HG02973 (cell line): ENCODE data around the gene TMEM150C.

Experiments used
- ATAC-seq: cut with Tn5 transposase; IDR thresholded peaks from one replicate; pipeline ENCODE4 v1.9.1; 2021; ENCODE audit warnings: moderate library complexity; ENCODE audit not compliant: unreplicated experiment

Gene TMEM150C

DNA sequence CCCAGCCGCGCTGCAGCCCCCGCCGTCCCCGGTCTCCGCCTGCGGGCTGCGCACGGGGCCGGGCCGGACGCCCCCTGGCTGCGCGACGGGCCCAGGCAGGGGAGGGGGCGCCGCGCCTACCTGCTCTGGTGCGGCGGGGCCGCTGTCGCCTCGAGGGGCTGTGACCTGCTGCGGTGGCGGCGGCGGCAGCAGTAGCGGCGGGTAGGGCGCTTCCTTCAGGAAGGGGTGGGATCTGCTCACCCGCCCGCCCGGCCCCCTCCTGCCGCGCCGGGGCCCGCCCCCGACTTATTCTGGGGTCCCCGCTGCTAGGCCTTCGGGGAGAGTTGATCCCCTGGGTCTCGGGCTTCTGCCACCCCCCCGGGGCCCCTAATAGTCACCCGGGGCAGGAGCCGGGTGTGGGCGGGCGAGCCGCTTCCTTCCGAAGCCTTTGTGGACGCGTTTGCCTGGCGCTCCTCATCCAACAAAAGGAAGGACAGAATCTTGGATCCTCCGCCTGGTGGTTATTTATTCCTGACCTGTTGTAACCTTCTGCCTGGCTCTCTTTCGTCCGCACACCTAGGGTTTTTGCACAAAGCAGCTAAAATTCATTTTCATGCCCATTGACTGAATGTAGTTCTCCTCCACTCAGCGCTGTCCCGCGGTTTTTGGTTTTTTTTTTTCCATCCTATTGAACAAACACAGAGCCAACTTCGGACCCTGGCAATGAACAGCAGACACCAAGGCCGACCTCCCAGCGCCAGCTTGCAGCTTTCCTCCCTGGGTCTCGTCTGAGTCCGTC, at the start of gene TMEM150C:
Gene TMEM150C (minus strand): TSS at position 203 of the 778 bp plus-strand sequence. CDS start 57,331 bp downstream, outside the sequence.
- ATAC-seq: no peak

DNA sequence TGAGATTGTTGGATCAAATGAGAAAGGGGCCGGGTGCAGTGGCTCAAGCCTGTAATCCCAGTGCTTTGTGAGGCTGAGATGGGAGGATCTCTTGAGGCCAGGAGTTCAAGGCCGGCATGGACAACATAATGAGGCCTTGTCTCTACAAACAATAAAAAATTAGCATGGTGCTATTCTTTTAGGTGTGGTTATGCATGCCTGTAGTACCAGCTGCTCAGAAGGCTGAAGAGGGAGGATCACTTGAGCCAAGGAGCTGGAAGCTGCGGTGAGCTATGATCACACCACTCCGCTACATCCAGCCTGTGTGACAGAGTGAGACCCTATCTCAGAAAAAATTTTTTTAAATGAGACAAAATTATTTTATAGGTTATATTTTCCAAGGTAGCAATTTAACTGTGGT, 49.7 kb upstream of the TMEM150C start:
- ATAC-seq: no peak

DNA sequence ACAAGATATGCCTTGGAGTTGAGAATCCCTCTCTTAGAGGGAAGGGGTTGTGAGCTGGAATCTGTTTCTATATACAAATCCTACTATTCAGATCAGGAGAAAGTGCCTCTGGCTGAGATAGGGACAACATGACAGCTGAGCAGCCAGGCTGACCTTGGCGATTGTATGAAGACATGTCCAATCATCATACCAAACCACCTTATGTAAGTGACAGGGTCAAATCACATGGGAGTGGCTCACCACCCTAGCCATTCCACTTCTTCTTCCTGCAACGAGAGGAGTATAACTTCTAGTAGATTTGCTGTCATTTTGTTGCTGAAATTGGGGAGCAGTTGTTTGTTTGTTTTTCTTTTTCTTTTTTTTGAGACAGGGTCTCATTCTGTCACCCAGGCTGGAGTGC, 48.3 kb upstream of the TMEM150C start:
- no peak for ATAC-seq

DNA sequence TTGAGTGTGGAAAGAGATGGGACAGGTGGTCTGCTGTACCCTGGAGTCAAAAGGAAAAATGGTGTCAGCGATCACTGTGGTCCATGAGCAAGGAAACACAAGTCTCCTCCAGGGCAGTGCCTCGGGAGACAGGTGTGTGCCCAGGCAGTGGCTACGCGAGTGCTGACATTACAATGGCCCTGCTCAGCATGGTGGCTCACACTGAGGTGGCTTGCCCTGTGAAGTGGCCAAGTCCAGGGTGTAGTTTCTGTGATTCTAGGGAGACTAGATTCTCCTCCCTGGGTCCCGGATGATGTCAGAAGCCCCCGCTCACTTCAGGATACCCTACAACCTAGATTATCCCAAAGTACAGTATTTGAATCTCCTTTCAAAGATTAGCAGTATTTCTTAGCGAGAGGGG, 44.8 kb upstream of the TMEM150C start:
- no peak for ATAC-seq

DNA sequence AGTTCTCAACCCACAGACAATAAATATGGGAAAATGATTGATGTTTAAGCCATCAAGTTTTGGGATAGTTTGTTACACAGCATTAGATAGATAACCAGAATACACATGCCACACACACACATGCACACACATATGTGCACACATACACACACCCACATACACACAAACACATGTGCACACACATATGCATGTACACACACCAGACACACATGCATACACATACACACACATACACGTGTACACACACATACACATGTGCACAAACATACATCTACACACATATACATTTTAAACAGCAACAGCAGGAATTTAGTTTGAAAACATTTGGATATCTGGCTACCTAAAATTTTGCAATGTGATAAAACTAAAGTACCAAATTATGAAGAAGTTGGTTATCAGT, 42.7 kb upstream of the TMEM150C start:
- ATAC-seq: no peak

DNA sequence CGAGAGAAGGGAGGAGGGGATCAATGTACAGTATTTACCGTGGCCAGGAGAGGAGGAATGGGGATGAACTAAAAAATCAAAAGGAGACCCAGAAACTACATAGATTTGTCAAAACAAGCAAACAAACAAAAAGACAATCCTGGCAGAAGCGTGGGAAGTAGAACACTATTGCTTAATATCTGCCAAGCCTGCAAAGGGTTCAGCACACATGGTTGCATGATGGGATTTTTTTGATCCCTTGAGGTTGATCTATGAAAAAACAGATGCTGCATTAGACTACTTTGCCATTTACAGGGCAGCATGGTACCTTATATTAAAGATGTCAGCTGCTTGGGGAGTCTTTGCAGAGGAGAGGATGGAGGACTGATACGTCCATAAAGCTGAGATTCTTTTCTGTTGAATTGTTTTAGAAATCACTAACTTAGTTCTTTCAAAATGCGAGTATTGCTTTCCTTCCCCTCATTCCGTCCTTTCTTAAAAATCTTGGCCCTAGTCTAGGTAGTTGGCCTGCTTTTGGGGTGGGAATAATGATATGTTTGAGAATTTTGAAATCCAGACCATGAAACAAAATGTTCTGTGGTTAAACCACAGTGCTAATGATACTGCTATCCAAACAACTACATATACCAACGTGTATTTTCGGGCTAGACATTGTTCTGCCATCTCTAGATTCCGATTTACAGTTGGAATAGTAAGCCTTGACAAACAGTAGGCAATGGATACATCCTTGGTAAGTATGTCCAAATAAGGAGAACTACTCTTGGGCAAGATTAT, 39.6 kb upstream of the TMEM150C start:
- no peak for ATAC-seq

DNA sequence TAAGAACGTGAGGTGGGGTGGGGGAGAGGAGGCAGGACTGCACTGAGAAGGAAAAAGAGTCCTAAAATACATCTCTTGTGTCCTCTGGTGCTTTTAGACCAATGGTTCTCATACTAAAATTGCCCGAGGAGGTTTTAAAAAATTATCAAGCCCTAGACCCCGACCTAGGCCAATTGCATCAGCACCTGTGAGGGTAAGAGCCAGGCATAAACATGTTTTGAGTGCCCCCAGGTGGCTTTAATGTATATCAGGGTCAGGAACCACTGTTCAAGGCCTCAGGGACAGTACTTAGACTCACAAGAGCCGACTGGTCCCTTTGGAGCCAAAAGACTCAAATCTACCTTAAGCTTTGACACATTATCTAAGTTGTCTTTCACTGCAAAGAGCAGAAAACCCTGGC, 37.5 kb upstream of the TMEM150C start:
- ATAC-seq: no peak

DNA sequence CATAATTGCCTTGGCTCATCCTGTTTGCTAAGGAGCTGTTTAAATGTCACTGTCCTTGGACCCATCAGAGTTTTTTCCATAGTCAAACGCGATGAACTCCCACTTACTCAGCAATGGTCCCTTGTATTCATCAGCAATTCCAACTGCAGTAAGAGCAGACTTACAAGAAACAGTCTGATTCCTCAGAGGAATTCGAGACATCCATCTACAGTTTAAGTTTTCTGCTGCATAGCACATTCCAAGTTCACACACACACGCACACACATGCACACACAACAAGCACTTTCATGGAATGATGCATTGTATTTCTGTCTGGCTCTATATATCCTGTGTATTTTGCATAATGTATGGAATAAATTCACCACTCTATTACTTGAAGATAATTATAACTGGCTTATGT, 32.7 kb upstream of the TMEM150C start:
- ATAC-seq: no peak

DNA sequence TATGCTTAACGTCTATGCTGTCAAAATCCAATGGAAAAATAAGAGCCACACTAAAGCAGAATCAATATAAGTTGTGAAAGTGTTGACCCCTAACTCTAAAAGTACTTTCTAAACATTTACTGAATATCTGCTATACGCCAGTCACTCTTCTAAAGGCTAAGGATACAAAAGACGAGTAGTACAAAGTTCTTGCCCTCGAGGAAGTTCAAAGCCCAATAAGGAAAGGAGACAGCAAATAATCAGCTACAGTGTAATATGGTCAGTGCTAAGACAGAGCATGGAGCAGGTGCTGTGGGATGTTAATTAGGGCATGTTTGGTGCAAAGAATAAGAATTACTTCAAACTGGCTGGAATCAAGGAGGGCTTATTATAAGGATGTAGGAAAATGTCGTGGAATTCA, 31.6 kb upstream of the TMEM150C start:
- ATAC-seq: no peak

DNA sequence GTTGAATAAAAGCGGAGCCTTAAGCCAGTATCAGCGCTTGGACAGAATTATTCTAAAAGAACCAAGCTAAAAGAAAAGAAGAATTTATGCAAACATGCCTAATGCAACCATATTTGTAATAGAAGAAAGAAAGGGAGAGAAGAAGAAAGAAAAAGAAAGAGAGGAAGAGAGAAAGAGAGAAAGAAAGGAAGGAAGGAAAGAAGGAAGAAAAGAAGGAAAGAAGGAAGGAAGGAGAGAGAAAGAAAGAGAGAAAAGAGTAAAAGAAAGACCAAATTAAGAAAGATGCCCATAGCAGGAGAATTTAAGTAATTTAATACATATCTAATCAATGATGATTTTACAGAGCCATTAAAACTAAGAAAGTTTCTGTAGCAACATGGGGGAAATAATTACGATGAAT, 30.9 kb upstream of the TMEM150C start:
- no peak for ATAC-seq

DNA sequence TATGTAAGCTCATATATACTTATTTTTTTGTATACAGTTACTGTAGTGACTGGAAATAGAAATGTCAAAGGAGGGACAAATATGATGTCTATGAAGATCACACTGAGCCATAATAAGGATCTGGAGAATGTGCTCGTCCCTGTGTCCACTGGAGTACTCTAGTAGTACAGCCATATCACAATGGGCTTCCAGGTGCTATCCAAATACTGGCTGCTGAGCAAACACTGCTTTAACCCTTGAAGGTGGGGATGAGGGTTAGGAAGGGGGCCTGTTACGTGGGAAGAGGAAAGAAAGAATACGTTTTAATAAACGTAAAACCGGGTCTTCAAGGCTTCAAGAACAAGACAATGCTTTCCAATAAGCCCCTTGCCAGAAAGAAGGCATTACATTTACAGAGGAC, 29.8 kb upstream of the TMEM150C start:
- ATAC-seq: no peak

DNA sequence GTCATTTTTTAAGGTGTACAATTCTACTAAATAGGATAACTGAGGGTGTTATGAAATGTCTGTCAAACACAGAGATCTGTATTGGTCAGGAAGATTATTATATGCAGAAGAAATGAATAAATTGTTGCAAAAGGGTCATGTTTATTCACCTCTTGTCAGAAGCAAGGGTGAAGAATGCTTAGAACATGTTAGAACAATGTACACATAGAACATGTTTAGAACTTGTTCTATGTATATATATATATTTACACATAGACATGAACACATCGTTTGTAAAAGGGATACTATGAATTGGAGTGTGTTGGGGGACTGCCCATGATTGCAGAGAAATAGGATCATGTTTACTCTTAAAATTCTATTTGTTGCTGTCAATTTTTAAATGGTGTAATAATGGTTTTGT, 28.0 kb upstream of the TMEM150C start:
- ATAC-seq: no peak

DNA sequence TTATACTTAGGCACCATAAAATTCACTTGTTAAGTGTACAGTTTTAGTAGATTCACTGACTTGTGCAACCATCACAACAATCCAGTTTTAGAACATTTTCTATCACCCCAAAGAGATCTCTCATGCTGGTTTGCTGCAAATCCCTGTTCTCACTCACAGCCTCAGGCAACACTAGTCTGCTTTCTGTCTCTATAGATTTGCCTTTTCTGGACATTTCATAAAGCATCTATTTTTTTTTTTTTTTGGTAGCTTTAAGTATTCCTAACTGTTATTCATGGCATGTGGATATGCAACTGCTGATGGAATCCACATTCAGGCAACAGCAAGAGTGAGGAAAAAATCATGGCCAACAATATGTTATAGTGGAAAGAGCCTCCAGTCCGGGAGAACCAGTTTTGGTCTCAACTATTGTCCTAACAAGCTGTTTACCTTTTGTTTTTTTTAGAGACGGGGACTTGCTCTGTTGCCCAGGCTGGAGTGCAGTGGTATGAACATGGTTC, 27.0 kb upstream of the TMEM150C start:
- no peak for ATAC-seq

DNA sequence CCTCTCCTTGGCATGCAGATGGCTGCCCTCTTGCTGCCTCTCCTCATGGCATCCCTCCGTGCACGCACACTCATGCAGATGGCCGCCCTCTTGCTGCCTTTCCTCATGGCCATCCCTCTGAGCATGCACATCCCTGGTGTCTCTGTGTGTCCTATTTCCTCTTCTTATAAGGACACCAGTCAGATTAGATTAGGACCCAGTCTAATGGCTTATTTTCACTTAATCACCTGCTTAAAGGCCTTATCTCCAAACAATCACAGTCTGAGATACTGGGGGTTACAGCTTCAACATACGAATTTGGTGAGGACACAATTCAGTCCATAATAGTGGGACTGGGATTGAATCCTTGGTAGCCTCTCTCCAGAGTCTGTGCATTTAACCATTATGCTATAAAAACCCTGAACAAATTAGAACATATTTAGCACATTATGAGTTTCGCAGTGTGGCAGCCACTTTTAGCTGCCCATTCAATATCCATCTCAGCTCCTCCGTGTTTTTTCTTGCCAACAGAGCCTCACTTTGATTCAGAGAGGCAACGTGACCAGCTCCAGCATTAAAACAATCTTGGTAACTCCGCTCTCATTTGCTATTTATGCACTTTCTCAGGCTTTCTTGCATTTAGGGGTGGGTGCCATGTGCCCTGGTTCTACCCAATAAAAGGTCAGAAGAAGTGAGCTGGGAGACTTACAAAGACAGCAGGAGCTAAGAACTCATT, 26.2 kb upstream of the TMEM150C start:
- no peak for ATAC-seq

DNA sequence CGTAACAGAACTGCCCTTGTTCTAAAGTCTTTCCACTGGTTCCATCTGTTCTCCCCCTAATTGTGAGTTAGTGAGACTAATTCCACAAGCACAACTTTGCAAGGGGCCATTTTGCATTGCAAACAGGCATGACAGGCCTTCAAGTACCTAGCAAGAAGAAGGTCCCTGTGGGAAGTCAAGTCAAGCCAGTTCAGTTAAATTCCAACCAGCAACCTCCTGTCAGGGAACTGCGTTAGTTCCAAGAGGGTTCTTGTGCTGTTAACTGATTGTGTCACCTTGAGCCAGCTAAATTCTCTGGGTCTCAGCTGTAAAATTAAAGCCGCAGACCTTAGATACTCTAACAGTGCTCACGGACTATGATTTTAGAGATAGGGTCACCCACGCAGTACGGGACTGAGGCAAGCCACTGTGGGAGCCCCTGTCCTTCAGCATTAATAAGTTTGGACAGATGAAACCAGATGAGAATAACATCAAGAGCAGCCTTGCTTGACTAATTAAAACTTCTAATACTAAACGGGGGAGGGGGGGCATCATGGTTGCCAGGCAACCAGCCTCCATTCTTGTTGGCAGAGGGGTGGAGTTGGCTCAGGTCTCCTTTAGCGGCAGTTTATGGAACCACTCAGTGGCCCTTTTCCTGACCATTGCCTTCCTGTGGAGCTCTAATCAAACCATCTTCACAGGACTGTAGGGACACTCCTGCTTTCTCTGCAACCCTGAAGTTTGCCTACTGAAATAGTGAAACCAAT, 24.1 kb upstream of the TMEM150C start:
- ATAC-seq: no peak

DNA sequence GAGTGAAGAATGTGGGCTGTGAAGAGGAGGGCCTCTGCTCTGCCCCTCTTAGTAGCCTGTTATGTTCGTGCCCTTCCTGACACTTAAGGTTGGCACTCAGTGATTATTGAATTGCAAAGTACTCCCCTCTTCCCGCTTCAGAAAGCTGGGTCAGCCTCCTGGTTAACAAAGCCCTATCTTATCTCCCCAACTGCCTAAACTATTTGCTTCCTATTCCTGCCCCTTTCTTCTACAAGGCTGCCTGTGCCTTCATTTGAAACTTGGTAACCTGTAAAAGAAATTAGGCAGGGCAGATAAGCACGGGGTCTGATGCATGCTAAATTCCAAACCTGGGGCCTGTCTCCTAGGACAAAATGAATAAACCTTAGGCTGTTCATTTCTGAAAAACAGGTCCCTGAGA, 23.1 kb upstream of the TMEM150C start:
- ATAC-seq: no peak

DNA sequence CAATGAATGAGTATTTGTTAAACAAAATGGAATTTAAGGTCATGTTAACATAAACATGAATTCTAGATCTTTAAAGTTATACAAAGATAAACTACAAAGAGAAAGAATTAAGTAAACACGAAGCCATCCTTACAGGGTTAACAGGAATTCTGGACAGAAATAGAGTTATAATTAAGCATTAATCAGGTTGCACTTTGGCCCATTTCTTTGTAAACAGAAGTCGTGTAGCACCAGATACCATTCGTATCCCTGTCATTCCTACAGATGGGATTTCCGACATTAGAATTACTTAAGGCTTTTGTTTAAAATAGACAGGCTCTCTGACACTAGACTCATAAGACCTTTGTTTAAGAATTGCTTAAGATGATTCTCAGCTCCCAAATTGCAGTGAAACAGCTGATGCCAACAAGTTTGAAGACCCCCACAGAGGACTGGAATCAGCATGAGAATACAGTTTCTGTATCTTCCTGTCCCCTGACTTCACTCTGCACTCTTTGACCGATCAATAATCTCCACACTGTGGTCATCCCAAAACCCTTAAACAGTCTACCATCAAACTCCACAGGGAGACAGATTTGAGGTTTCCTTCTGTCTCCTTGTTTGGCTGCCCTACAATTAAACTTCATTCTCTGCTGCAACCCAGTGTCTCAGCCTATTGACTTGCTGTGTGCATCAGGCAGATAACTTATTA, 22.3 kb upstream of the TMEM150C start:
- no peak for ATAC-seq

DNA sequence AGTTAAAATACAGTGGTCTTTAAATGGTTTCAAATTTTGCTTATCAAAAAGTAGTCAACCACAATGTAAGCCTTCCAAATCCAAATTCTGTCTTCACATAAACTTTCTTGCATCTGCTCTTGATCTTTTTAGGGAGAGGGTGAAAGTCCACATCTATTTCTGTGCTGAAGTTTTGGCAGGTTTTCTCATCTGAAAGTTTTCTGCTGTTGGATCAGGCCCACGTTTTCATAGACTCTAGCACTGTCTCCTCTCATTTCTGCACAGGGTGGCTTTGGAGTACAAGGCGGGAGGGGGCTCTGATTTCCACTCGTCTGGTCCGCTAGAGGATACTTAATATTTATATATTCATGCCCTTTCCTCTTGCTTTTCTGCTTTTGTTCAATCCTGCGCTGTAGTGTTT, 18.1 kb upstream of the TMEM150C start:
- ATAC-seq: no peak

DNA sequence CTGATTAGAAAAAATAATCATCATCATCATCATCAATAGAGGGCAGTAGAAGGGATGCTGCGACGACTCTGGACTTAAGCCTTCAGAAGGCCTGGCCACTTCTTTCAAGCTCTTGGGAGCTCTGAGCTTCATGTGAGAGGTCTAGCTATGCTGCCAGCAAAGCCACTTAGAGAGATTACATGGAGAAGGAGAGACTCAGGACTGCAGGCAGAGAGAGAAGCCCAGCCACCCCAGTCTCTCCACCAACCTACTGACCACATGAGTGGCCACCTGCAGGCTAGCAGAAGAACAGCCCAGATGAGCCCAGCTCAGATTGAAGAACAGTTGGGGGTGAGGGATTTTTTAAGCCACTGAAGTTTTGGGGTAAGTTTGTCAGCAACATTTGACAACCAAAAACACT, 17.1 kb upstream of the TMEM150C start:
- no peak for ATAC-seq

DNA sequence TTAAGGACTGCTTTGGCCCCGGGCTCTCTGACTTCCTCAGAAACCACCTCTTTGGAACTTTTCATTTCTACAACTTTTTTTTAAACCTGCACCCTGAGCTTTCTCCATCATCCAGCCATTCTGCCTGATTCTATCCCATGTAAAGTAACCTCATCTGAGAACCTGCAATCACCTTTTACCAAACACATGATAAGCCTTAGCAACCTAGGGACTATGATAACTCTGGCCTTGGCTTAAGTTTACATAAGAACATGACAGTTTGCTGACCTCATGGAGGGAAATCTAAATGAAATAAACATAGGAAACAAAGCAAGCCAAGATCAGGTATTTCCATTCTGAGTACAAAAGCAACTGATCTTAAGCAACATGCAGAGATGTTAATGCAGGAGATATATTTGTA, 15.7 kb upstream of the TMEM150C start:
- no peak for ATAC-seq
